Activated CD4-positive, alpha-beta T cell treated with anti-CD3 and anti-CD28 coated beads, Interleukin-2, amount 50 U/mL, for 16 hours (primary cell): ENCODE results near the gene CENPB.
A peak's percentile ranks its signal among the peaks of the same experiment; 100 is the strongest.

Experiments used
- DNase-seq: peaks from one replicate; pipeline ENCODE4 v3.0.0-alpha.2; 2020

CENPB gene

GRCh38 chr20:3744806-3745685, 41.5 kb downstream of the CENPB start:
- DNase-seq, result peak; percentile 67

- DNase-seq, result no peak
Measured at GRCh38 chr20:3744037-3744436, 42.5 kb downstream of the CENPB start.

GRCh38 chr20:3743251-3743650, 43.3 kb downstream of the CENPB start:
- DNase-seq, result no peak

GRCh38 chr20:3741836-3742458, 44.6 kb downstream of the CENPB start:
- DNase-seq, result no peak

GRCh38 chr20:3740615-3741301, 45.8 kb downstream of the CENPB start:
- DNase-seq, result no peak

GRCh38 chr20:3739926-3740451, 46.6 kb downstream of the CENPB start:
- DNase-seq, result no peak

GRCh38 chr20:3739054-3739925, 47.2 kb downstream of the CENPB start:
- no peak for DNase-seq

- no peak for DNase-seq
Measured at GRCh38 chr20:3738111-3739053, 48.2 kb downstream of the CENPB start.

GRCh38 chr20:3735768-3736167, 50.8 kb downstream of the CENPB start:
- DNase-seq, result no peak

- no peak for DNase-seq
Measured at GRCh38 chr20:3734111-3734843, 52.3 kb downstream of the CENPB start.
